ENCODE data around the gene HMGB1. TPM values are rescaled to one million over a fixed set of nuclear protein-coding genes. Genes with fewer than 3 reads are reported as not detected.

HMGB1 gene
- total RNA-seq, 2 donors from 2014 or later: 277 to 445 TPM

DNA sequence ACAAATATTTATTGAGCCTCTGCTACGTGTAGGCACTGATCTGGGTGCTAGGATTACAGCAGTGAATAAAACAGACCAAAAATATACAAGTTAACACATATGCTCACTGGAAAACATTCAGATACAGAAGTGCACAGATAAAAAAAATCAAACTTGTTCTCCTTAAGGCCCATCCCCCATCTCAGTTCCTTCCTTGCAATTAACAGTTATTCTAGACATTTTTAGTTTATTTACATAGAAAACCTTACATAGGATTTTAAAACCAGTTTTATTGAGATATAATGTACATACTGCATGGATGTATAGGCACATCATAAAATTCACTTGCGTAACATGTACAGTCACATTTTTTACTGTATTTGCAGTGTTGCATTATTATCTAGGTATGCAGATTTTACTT lies 36.5 kb upstream of the HMGB1 start:
- Histone ChIP-seq H3K9ac (ENCODE audit: low read depth in 2 of 2, low read length in 2 of 2) (no peak overlapping the region), H3K4me1 (no peaks in the 10 kb centered on the region), H3K27ac (no peak overlapping the region), H3K4me3 (no peak overlapping the region), H3K27me3 (no peaks in the 10 kb centered on the region), H3K9me3 (no peaks in the 10 kb centered on the region), H3K36me3 (no peaks in the 10 kb centered on the region)
- intact Hi-C loops (cut with DNase I): no loop called here
- DNase-seq: no peak
- TF ChIP-seq, protein P1, sequence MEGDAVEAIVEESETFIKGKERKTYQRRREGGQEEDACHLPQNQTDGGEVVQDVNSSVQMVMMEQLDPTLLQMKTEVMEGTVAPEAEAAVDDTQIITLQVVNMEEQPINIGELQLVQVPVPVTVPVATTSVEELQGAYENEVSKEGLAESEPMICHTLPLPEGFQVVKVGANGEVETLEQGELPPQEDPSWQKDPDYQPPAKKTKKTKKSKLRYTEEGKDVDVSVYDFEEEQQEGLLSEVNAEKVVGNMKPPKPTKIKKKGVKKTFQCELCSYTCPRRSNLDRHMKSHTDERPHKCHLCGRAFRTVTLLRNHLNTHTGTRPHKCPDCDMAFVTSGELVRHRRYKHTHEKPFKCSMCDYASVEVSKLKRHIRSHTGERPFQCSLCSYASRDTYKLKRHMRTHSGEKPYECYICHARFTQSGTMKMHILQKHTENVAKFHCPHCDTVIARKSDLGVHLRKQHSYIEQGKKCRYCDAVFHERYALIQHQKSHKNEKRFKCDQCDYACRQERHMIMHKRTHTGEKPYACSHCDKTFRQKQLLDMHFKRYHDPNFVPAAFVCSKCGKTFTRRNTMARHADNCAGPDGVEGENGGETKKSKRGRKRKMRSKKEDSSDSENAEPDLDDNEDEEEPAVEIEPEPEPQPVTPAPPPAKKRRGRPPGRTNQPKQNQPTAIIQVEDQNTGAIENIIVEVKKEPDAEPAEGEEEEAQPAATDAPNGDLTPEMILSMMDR (IDR thresholded peaks at IDR 0.05): no peak

DNA sequence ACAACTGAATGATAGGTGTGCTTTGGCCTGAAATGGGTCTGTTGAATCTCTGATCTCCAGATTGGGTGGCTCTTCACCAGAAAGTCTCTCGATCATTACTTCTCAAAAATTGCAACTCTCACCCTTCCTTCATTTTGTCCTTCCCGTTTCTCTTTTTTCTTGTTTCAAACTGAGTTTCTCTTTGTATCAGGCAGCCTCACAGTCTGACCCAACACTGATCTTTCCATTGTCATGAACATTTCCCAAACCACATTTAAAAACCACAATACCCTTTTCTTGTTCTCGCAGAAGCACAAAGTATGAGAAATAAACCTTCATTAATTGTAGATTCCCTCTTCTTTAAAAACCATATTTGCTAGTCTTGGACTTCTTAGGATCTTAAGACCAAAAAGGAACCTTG lies 33.6 kb upstream of the HMGB1 start:
- Histone ChIP-seq H3K4me1 (no peaks in the 10 kb centered on the region), H3K27ac (no peak overlapping the region), H3K9ac (ENCODE audit: low read depth in 2 of 2, low read length in 2 of 2) (no peak overlapping the region), H3K4me3 (no peak overlapping the region), H3K9me3 (no peaks in the 10 kb centered on the region), H3K36me3 (no peaks in the 10 kb centered on the region), H3K27me3 (no peaks in the 10 kb centered on the region)
- intact Hi-C loops (cut with DNase I): no loop called here
- no peak for DNase-seq
- TF ChIP-seq, protein P1 (IDR thresholded peaks at IDR 0.05): no peak

DNA sequence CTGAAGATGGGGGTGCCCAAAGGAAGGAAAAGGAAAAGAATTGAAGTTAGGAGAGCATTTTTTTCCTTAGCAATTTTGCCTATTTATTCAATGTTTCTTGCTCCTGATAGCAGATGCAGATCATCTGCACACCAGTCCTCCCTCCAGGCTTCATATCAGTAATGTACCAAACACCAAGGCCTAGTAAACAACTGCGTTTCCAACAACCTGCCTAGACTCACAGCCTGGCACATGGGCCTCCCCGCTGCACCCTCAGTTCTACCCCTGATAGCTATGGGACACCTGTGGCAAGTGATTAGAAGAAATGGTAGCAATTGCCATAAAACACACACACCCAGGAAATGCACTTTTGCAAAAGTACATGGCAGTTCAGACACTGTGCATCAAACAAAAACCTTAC lies 30.4 kb upstream of the HMGB1 start:
- Histone ChIP-seq H3K4me1 (no peaks in the 10 kb centered on the region), H3K27ac (no peak overlapping the region), H3K9ac (ENCODE audit: low read depth in 2 of 2, low read length in 2 of 2) (no peak overlapping the region), H3K27me3 (no peaks in the 10 kb centered on the region), H3K36me3 (no peaks in the 10 kb centered on the region), H3K4me3 (no peak overlapping the region), H3K9me3 (no peaks in the 10 kb centered on the region)
- intact Hi-C loops (cut with DNase I): no loop called here
- no peak for DNase-seq
- TF ChIP-seq, protein P1 (IDR thresholded peaks at IDR 0.05): no peak

DNA sequence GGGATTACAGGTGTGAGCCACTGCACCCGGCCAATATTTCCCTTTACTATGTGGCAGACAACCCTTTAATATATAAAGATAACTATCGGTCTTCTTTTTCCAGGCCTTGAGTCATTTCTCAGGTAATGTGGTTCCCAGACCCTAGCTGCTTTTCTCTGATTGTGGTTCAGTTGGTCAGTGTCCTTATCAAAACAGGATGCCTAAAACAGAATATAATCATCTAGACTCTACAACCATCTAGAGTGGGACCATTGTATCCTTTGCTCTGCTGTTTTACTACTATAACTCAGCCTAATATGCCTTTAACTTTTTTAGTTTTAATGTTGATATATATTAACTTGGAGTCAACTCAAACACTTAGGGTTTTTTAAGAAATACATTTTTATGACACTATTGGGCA lies 30.0 kb upstream of the HMGB1 start:
- H3K36me3 ChIP-seq: no peaks in the 10 kb centered on the region
- TF ChIP-seq, protein P1 (IDR thresholded peaks at IDR 0.05): no peak
- no peak overlapping the region for H3K9ac ChIP-seq (ENCODE audit: low read depth in 2 of 2, low read length in 2 of 2)
- no peak for DNase-seq
- H3K4me1 ChIP-seq: no peaks in the 10 kb centered on the region
- H3K27ac ChIP-seq: no peak overlapping the region
- intact Hi-C loops (cut with DNase I): no loop called here
- no peaks in the 10 kb centered on the region for H3K27me3 ChIP-seq
- no peaks in the 10 kb centered on the region for H3K9me3 ChIP-seq
- H3K4me3 ChIP-seq: no peak overlapping the region

DNA sequence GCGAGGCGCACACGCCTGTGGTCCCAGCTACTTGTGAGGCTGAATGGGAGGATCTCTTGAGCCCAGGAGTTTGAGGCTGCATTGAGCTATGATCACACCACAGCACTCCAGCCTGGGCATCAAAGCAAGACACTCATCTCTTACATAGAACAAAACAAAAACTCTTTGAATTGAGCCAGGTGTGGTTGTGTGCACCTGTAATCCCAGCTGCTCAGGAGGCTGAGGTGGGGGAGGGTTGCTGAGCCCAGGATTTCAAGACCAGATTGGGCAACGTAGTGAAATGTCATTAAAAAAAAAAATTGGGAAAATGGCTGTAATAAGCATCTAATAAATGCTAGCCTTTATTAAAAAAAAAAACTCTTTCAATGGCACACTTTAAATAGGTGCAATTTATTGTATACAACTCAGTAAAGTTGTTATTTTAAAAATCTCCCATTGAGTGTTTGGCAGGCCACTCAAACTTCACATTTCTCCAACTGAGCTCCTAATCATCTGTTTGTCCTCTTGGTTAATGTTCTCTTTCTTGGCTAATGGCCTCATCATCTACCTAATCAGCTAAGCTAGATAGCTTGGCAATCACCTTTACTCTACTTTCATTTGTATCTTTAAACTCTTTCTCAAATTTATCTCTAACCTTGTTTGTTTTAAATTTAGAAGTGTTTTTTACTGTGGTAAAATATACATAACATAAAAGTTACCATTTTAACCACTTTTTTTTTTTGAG lies 28.1 kb upstream of the HMGB1 start:
- intact Hi-C loops (cut with DNase I): no loop called here
- TF ChIP-seq, protein P1 (IDR thresholded peaks at IDR 0.05): no peak
- Histone ChIP-seq H3K4me3 (no peak overlapping the region), H3K27ac (no peak overlapping the region), H3K36me3 (no peaks in the 10 kb centered on the region), H3K9me3 (no peaks in the 10 kb centered on the region), H3K27me3 (no peaks in the 10 kb centered on the region), H3K9ac (ENCODE audit: low read depth in 2 of 2, low read length in 2 of 2) (no peak overlapping the region), H3K4me1 (no peaks in the 10 kb centered on the region)
- DNase-seq: no peak

Measured in colonic mucosa (tissue), 4 donors.